KBM-7 (cell line): Measurements from ENCODE around the gene CYB5RL.
"Not testable (repeated sequence)": the region's sequence is repeated elsewhere in the genome, so short reads cannot be mapped to it uniquely, and the experiment has no call there.

Source experiments
- DNase-seq: peaks from one replicate; pipeline ENCODE4 v3.0.0-alpha.2; 2015
- in situ Hi-C: fragments of 300-500 bp; cut with MboI; formaldehyde crosslinking; loops from 2 replicates; pipeline ENCODE4 v1.14.3; 2020; ENCODE audit warnings: low sequenced_read_pairs, low pct_unique_long_range_greater_than_20kb, mixed read lengths

CYB5RL gene

DNA sequence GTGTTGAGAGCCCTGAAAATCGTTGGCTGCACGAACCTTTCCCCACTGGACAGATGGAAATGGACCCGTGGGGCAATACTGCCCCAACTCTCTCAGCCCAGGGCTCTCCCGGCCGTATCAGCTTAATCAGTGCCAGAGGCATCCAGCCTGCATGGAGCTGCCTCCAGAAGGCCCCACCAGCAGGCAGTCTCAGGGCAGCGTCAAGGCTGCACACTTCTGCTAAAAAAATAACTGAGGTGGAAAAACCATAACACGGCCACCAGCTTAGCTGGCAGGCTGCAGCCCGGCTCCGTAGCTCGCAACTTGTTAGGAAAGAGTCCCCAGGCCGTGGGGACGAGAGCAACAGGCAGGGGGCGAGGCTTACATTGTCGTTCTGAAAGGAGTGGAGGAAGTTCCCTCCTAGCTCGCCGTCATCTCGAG is 28.1 kb upstream of the CYB5RL start:
- in situ Hi-C loops = no loop called here
- DNase-seq = no peak

DNA sequence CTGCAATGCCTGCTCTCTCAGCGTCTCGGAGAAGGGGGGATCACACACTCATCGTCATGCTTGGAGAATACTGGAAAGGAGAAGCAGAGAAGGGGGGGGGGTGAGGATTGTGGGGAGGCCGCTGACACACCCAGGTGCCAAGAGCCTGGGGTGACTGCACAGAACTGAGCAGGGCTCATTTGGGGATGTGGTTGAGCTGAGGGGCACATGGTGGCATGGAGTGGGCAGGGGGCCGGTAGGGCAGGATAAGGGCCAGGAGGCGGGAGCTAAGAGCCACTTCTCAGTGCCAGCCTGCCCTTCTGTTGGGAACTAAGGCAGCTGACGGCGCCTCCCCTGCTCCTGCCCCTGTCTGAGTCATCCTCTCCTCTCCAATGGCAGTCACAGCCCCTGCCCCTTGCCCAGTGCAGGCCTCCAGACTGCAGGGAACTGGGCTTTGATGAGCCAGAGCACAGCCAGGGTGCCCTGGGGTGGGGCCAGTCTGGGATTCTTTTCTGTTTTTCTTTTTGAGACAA is 27.3 kb upstream of the CYB5RL start:
- in situ Hi-C loops = no loop called here

DNA sequence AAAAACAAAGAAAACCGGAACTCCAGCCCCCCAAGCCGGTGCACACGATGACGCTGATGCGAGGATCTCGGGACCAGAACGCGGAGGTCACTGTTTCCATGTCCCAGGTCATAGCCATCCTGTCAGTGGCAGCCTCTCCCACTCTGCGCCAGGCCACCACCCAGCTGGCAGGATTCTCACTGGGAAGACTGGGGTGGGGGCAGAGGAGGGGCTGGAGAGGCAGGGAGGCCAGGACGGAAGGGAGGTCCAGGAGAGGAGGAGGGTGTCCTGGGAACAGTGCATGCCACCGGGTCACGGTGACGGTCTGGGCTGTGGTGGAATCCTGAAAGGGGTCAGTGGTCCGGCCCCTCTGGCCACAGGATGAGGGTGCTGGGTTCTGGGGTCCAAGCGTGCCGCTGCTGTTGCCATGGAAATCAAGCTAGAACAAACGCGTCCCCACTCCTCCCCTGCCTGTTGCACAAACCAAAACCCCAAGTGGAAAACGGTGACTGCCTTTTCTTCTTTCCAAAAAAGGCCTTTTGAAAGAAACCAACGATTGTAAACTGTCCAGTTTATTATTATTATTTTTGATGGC is 26.2 kb upstream of the CYB5RL start:
- in situ Hi-C loops = no loop called here
- no peak for DNase-seq

More for the DNA sequence above, 27.3 kb upstream of the CYB5RL start:
- no peak for DNase-seq

DNA sequence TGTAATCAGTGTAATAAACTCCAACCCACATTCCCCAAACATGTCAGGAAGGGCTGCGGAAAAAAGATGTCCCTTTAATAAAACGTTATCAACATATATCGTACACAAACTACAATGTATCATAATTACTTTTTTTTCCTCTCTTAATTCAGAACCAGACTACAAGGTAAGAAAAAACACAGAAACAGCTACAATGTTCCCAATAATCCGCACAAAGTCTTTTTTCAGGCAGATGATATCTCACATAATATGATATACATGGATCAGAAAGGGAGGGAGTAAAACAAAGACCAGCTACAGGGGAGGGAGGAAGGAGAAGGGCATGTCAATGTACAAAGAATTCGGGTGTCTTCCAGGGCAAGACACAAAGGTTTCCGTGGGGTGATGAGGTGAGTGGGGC is 25.5 kb upstream of the CYB5RL start:
- in situ Hi-C loops = no loop called here
- DNase-seq = no peak

DNA sequence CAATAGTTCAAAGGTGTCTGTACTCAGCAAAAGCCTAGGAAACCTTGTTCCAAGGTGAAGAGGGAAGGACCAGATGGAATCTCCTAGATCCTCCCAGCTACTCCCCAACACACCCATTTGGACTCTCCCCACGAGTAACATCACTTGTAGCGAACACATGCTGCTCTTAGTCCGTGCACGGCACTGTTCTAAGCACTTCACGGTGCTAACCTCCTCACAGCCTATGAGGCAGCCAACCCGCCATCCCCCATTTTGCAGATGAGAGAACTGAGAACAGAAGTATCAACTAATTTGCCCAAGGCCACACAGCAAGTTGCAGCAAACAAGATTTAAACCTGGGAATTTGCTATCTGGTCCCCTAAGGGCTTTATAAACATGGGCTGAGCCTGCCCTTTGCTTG is 24.4 kb upstream of the CYB5RL start:
- in situ Hi-C loops = no loop called here
- DNase-seq = no peak

DNA sequence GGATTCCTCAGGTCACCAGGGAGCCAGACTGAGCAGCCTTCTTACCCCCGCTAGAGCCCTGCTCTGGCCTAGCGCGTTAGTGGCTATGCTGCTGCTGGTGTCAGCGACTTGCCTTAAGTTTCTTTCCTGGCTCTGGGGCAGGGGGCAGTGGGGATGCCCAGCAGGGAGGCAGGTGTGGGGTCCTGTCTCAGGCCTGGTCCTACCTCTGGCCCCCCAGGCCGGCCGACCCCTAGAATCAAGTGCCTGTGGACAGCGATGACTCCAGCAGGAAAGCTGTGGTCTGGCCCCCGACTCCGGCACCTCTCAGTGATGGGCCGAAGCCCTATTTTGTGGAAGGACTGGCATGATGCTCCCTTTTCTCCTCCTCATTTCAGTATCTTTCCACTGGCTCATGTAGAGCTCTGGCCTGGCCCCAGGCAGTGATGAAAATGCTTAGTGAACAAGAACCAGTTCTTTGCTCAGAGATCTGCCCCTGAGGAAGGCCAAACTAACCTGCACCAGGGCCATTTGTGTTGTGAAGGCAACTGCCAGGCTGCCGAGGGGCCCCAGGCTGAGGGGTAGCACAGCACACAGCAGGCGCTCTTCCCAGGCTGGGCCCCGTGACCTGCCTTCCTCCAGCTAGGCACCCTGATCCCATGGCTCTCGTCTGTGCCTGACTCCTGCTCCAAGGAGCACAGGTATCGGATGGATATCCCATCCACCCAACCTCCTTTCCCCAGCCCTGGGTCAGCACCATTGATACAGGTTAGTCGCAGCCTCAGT is 23.8 kb upstream of the CYB5RL start:
- no peak for DNase-seq
- in situ Hi-C loops = no loop called here

DNA sequence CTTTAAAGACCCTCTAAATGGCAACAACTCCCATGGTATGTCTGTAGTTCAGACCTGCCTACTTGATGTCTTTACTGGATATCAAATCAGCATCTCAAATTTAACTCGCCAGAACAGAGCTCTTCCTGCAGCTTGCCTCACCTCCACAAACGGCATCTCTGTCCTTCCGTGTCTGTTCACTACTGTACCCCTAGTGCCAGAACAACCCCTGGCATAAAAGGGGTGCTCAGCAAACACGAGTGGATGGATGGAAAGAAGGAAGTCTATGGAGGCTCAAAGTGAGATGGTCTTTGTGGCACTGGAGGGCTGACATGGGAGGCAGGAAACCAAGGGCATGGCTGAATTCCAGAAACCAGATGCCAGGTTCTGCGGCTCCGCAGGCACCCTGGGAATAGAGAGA is 22.9 kb upstream of the CYB5RL start:
- in situ Hi-C loops = no loop called here
- DNase-seq = no peak

DNA sequence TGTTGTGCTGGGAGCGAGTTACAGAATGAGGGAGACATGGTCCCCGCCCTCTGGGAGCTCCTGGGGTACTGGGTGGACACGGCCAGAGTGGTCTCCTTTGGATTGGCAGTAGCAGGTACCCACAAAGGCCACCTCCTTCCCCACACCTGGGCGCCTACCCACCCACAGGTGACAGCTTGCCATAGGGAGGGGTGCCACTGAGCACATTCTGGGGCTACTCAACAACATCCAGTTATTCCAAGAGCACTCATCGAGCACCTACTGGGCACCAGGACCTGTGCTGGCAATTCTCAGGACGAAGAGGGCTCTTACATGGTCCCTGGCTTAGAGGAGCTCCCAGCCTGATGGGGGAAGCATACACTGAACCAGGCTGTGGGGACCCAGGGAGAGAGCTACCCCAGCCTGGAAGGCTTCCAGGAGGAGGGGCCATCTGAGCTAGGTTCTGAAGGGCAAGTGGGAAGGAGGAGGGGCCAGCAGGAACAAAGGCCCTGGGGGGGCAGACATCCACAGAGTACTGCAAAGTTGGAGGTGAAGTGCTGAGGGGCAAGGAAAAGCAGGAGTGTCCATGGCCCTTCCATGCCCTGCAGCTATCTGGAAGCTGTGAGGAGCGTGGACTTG is 22.1 kb upstream of the CYB5RL start:
- in situ Hi-C loops = no loop called here
- DNase-seq = no peak

DNA sequence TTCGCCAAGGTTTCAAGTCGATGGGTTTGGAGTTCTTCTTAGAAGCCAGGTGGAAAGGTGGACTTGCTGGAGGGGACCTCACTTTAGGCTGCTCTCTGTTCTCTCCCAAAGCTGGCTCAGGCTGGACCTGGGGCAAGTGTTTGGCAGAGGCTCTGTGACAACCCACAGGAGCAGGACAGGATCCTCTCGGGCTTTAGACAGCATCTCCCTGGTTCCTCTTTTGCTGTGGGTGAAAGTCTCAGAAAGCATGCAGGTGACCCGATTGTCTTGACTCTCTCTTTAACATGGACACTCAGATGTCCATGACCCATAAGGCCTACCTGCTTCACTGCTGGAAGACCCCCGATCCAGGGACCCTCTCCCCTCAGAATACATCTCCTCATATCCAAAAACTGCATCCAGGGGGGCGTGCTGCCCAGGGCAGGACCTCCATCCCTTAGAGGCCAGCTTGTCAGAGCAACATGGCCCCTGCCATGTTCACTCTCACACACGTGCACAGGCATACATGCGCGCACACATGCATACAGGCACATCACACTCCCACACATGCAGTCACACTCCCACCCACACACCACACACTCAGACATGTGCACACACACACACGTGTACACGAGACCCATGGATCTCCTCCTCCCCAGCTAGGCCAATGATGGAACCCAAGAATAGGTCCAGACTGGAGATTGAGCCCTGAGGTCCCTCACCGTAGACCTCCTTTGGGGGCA is 21.4 kb upstream of the CYB5RL start:
- DNase-seq = no peak
- in situ Hi-C loops = no loop called here

DNA sequence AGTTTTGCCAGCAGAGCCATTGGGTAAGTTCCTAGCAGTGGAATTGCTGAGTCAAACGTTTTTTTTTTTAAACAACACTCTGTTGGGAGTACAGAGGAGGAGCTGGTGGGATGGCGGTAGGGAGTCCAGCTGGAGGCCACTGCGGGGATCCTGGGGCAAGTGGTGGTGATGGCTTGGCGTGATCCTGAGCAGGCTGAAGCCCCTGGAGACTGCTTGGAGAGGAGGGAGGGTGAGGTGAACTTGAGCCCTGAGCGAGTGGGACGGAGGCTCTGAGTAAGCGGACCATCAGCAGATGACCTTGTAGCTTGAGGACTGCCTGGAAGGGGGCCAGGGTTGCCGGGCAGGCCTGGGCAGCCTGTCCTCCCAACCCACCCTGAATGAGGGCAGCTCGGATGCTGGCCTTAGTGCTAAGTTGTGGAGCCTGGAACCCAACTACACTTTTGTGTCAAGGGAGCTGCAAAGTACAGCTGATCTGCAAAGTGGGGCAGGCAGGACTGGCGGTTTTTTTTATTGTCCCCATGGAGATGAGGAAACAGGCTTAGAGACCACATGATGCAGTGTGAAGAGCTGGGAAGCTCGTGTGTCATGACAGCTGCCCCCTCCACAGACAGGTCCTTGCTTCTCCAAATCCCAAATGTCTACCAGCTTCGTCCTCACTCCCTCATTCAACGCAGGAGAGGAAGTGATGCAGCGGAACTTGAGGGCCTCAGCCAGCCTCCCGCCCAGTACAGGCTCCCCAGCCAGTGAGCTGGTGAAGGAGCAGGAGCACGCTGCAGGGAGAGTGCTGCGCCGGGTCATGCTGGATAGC is 20.4 kb upstream of the CYB5RL start:
- in situ Hi-C loops = no loop called here
- DNase-seq = peak; percentile 51

DNA sequence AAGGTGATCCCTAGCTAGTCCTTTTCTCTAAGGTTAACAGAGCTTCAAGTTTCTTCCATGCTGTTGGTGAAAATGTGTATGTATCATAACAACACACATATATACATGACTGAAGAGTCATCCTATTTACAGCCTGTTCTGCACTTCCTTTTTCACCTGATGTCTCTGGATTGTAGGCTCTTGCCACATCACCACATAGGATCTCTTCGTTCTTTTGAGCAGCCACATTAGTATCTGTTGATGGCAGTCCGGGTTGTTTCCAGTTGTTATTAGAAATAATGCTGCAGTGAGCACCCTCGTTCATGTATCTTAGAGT is 19.8 kb upstream of the CYB5RL start:
- in situ Hi-C loops = no loop called here
- DNase-seq = no peak

DNA sequence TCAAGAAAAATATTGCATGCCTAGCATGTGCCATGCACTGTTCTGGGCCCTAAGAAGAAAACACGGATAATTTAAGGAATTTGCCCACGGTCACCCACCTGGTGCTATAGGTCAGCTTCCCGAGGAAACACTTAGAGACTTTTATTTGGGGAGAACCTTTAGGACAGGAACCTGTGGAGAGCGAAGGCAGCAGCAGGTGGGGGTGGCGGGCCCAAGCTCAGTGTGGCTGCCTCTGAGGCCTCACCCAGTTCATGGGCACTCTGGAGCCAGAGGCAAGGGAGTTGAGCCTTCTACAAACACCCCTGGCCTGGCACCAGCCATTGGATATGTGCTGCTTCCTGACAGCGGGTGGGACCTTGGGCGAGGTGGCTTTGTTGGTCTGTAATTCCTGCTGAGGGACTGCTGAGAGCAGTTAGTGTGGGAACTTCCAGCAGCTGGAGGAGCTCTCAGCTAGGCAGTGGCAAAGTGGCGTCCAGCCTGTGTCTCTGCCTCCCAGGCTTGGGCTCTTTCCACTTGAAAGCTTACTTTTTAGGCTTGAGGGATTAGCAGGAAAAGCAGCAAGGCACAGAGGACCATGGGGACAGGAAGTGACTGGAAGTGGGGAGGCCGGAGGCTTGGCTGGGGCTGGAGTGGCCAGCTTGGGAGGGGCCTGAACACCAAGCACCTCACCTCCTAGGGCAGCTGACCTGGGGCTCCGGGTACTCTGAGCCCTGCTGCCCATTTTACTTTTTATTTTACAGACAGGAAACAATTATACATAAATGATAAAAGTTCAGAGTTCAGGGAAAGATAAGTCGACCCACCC is 19.3 kb upstream of the CYB5RL start:
- no peak for DNase-seq
- in situ Hi-C loops = no loop called here

DNA sequence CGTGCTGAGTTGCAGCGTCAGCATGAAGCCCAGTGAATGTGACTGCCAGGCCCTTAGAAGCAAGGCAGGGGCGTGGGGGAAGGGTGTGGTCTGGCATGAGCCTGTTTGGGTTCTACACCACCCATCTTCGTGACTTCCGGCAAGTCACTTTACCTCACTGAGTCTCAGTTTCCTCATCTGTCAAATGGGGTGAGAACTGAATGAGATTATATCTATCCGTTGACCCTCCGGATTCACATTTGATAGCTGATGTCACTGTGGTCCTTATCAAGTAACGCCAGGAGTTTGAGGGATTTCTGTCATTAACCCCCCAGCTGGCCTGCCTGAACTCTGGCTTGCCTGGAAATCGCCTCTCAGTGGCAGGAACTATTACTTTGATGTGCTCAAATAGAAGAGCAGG is 15.7 kb upstream of the CYB5RL start:
- in situ Hi-C loops = no loop called here

DNA sequence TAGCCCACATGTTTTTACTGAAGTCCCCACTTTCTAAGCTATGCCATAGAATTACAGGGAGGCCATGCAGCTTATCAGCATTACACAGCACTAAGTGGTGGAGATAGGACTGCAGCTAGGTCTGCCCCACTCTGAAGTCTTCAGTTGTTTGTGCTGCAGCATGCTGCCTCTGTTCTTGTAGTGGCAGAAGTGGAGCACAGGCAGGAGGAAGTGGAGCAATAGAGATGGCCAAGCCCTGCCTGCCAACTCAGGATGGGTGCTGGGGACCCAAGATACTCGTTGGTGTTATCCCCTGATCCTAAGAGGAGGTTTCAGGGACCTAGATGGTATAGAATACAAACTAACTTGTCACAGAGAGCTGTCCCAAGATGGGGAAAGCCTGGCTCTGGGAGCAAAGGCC is 13.0 kb upstream of the CYB5RL start:
- in situ Hi-C loops = no loop called here
- DNase-seq = no peak

More for the DNA sequence above, 15.7 kb upstream of the CYB5RL start:
- DNase-seq = no peak

DNA sequence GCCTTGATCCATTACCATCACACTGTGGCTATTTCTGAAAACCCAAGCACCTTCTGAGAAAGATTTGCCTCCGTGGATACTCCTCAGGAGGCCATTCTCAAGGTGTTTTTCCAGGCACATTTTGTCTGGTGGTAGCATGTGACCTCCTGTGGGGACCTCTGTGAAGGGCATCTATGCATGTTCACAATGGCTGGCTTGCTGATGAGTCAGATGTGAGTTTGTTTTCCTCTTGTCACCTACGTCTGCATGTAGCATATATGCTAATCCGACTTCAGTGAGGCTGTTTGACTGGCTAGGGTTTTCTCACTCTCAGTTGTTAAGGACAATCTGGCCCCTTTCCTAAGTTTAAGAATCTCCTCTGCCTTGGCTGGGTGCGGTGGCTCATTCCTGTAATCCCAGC is 8.1 kb upstream of the CYB5RL start:
- DNase-seq, in situ Hi-C loops: not testable (repeated sequence)

DNA sequence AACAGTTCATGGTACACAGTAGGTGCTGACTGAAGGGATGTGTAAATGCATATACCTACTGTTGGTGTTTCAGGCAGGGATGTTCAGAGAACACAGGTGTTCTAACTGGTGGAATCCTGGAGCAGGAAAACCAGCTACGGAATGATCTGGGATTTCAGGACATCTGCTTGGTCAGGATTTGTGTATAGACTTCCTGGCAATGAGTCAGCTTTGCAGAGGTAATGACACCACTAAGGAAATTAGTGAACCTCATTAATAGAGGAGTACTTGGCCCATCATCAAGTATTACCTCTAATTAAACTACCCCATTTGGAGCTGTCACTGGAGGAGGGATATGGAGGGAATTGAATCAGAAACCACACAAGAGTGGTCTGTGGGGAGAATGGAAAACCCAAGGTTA is 7.5 kb upstream of the CYB5RL start:
- DNase-seq = no peak
- in situ Hi-C loops = no loop called here

DNA sequence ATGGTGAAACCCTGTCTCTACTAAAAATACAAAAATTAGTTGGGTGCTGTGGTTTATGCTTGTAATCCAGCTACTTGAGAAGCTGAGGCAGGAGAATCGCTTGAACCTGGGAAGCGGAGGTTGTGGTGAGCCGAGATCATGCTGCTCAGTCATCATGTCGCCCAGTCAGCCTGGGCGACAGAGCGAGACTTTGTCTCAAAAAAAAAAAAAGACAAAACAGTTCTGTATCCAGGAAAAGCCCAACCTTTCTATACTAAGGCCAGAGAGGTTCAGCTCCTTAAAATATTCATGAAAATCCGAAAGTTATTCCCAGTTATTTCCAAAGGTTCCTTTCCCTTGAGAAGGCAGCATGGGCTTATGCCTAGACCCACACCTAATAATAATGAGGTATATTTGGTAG is 4.4 kb upstream of the CYB5RL start:
- in situ Hi-C loops = no loop called here
- no peak for DNase-seq

DNA sequence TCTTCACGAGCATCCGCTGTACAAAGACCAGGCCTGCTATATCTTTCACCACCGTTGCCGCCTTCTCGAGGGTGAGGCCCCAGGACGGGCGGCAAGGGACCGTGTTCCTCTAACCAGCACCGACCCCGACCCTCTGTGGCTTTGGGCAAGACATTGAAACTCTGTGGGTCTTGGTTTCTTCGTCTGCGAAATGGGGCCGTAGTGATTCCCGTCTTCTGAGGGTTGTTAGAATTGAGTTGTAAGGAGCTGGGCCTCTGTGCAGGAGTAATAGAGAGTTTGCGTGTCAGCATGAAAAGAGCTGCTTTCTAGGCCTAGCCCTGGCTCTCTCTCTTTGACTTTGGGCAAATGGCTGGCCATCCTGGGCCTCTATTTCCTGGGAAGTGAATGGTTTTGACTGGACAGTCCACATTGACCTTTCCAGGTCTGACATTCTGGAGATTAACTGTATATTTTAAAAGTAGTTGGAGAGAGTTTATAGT is 728 bp upstream of the CYB5RL start:
- in situ Hi-C loops = no loop called here
- DNase-seq = no peak
